HG03571 (cell line): ENCODE data around the gene EYS.

ENCODE experiments used
- ATAC-seq: cut with Tn5 transposase; IDR thresholded peaks from one replicate; pipeline ENCODE4 v1.9.1; 2021; ENCODE audit not compliant: unreplicated experiment

Gene EYS

GRCh38 chr6:64185621-64186020, 1521.4 kb downstream of the EYS start:
- no peak for ATAC-seq

DNA sequence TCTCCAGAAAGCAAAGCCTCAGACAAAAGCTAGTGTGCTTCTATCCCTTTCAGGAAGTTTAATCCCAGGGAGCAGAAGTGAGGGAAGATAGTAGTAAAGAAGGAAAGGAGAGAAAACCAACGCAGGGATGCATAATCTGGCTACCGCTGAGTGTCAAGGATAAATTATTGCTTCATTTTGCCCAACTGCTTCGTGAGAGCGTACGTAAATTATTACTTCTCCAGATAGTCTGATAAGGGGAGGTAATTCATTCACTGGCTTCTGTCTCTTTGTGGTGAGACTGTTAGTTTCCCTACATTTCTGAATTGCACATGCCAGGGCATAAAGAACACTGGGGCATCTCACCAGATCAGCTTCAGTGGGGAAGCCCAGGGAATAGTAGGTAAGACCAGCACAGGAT, 1531.7 kb downstream of the EYS start:
- ATAC-seq: no peak

GRCh38 chr6:64170316-64170715, 1536.7 kb downstream of the EYS start:
- no peak for ATAC-seq

- ATAC-seq: no peak
These were observed 1546.5 kb downstream of the EYS start for GRCh38 chr6:64160486-64160885.

DNA sequence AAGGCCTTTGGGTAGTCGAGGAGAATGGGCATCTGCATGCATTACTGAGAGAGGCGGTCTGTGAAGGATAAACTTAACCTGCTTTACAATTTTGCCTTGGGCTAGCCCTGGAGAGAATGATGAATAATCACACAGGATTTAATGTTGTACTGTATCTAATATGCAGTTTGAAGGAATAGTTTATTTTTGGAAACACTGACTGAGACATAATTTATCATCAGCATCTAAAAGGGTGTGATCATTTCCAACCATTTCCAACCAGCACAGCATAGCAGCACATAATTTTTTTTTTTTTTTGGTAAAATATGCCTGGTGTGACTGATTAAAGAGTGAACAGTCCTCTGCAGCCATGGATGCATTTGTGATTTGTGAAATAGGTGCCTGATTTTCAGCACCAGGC, 1552.0 kb downstream of the EYS start:
- no peak for ATAC-seq

- no peak for ATAC-seq
These were observed 1560.2 kb downstream of the EYS start for GRCh38 chr6:64146876-64147275.

GRCh38 chr6:64146094-64146493, 1560.9 kb downstream of the EYS start:
- ATAC-seq: no peak

GRCh38 chr6:64145658-64146057, 1561.4 kb downstream of the EYS start:
- ATAC-seq: no peak

DNA sequence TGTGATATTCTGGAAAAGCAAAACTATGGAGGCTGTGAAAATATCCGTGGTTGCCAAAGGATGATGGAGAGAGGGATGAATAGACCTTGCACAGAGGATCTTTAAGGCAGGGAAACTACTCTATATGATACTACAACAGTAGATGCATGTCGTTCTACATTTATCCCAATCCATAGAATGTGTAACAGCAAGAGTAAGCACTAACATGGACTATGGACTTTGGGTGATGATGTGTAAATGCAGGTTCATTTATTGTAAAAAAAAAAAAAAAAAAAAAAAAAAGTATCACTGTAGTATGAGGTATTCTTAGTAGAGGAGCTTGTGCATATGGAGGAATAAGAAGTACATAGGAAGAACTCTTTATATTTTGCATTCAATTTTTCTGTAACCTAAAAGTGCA, 1563.9 kb downstream of the EYS start:
- ATAC-seq: no peak

DNA sequence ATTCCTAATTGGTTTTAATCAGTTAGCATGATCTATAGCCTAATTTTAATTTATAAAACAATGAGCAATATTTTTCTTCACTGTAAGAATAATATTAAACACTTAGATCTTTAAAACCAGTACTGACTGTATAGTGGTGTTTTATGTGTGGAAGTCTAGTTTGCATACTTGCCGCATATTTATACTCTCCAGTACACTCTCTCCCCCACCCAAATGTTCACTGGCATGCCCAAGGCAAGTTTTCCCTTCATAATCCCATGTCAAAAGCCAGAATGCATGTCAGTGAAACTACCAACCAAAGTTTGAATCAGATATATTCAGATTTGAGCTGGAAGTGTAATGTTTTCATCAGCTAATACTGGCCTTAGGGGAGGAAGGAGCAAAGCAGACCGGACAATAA, 1565.3 kb downstream of the EYS start:
- no peak for ATAC-seq

DNA sequence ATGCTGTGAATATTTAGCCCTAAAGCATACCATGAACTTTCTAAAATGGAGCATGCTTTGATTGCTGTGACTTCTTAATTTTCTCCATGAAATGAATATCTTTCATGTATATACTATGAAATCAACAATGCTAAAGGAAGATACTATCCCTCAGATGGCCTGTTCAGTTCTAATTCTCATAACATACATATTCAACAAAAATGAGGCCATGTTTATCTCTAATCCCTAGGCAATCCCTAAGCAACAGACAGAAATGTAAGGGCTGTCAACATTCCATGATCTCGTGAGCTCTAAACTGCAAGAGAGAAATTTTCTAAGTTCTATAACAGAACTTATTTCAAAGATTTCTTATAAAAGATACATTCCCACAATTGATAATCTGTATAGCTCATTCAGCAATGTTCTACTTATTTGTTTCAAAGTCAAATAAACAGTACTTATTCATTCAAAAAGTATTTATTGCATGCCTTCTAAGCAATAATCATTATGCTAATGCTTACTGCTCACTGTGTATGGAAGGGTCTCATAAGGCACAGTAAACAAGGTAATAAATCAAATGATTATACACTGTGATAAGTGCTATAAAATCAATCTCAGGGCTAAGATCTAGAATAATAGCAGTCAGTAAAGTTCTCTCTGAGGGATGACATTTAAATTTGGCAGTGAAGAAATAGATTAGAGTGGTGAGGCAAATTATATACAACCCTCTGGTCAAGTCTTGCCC, 1578.6 kb downstream of the EYS start:
- ATAC-seq: no peak

DNA sequence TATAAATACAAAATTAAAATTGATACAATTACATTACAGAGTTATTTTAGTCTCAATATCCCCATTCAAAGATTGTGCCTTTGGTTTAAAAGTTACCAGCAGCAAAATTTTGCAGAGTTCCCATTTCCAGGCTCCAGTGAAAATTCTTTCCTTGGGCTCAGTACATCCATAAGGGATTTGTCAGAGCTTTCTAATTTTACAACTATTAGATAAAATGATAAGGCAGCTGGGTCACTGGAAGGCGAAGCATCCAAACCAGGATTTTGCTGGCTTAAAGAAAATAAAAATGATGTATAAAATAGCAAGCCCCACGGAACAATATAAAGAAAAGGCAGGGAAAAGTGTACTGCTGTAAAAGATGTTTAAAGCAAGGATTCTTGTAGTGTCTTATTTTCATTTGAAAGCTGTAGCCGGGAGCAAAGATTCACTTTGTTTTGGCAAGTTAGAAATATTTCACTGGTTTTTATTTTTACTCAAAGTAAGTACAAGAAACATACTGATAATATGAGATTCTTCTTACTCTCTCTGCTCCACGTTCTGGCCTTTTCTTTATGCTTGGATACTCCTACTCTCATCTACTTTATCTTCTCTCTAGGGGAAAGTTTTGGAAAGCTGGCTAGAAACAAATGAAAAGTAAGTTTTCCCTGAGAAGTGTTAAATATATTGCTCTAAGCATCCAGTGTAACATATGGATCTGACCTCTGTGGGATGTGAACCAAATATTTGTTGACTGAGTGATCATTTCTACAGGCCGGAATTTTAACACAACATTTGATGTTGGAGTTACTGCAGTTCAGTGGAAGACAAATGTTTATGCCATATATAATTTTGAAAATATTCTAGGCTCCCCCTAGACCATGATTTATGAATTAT, 1583.0 kb downstream of the EYS start:
- ATAC-seq: no peak

DNA sequence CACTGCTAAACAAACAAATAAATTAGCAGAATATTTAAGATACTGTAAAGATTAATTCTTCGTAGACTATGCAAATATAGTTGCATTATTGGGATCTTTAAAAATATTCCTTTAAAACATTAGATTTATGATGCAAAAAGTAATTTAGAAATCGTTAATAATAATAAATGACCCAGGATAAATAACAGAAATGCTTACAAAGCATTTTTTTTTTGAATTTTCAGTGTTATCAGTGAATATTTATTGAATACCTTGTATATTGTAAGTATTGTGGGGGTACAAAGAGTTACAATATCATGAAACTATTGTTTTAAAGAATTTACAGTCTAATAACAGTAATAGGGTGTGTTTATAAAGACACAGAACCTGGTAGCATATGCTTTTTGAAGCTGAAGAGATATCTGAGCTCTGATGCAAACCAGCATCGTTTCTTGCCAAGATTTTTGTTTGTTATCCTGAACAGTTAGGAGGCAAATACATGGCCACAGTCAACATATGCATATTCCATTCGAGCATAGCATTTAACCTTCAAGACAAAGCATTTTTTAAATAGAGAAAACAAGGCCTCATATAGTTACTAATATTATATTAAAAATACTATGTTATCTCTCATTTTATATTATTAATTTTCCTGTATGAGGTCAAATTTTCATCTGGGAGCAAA, 1584.2 kb downstream of the EYS start:
- no peak for ATAC-seq

GRCh38 chr6:64121011-64121565, 1585.9 kb downstream of the EYS start:
- no peak for ATAC-seq

GRCh38 chr6:64113704-64114103, 1593.3 kb downstream of the EYS start:
- no peak for ATAC-seq

GRCh38 chr6:64104051-64104450, 1603.0 kb downstream of the EYS start:
- no peak for ATAC-seq

DNA sequence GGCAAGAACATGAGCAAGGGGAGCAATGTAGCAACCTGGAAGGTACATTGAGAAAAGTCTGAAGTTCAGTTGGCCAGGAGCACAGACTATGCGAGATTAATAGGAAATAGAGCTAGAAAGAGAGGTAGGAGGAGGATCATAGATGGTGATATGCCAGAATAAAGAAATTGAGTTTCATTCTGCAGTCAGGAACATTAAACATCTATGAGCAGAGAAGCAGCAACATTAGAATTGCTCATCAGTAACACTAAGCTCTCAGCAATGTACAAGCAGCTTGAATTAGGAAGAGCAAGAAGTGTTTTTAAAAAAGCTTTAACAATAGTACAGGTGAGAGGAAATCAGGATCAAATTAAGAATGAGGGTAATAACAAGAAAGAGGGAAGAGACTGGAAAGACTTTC, 1603.5 kb downstream of the EYS start:
- ATAC-seq: no peak

GRCh38 chr6:64100702-64101303, 1606.2 kb downstream of the EYS start:
- ATAC-seq: no peak

DNA sequence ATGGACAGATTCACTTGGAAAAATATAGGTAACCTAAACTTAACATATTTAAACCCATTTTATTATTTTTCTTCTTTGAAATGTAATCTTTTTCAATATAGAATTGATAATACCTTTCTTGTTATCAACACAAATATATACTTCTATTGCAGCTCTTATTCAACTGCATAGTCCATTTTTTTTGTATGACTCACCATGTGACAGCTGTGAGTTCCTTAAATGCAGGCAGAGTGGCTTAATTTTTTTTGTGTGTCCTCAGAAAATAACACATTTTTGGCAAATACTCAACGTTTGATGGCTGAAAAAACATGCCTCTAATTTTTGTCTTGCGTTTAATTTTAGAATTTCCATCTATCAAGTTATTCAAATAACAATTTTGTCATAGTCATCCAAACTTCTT, 1616.7 kb downstream of the EYS start:
- ATAC-seq: no peak

GRCh38 chr6:64085126-64085525, 1621.9 kb downstream of the EYS start:
- no peak for ATAC-seq

DNA sequence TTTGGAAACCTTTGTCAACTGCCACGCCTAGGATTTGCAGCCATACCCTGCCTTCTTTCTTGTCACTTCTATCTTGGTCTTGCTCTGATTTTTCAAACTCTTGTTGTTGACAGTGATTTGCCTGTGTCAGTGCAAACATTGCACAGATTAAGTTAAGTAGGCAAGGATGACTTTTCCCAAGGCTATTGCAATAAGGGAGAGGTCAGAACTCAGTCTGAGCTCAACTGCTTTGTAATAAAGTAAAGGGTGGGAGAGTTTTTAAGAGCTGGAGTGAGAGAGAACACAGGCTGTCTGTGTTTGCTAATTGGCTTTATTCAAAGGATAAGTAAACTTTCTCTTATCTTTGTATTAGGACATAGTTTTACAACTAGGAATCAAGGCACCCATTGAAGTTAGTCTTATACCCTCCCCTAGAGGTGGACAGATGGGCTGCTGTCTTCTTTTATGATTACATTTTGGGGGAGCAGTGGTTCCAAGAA, 1622.8 kb downstream of the EYS start:
- ATAC-seq: no peak
